Glutamatergic neuron (in vitro differentiated cells): ENCODE results near the gene MYL1. TPM values are rescaled to one million over a fixed set of nuclear protein-coding genes. Genes with fewer than 3 reads are reported as not detected.

Experiments
- DNase-seq: peaks from one replicate; pipeline ENCODE4 v3.0.0; 2022
- H3K27ac Mint-ChIP-seq: one replicate; pipeline ENCODE4 v1.8.0; 2020; ENCODE audit warnings: mild to moderate bottlenecking, mixed read lengths, inconsistent platforms; ENCODE audit not compliant: unreplicated experiment
- H3K27me3 Mint-ChIP-seq: one replicate; pipeline ENCODE4 v1.8.0; 2020; ENCODE audit warnings: mild to moderate bottlenecking, moderate library complexity, mixed read lengths, inconsistent platforms; ENCODE audit not compliant: unreplicated experiment
- H3K36me3 Mint-ChIP-seq: one replicate; pipeline ENCODE4 v1.8.0; 2020; ENCODE audit warnings: mild to moderate bottlenecking, mixed read lengths, inconsistent platforms; ENCODE audit not compliant: unreplicated experiment
- H3K4me1 Mint-ChIP-seq: one replicate; pipeline ENCODE4 v1.8.0; 2020; ENCODE audit warnings: mild to moderate bottlenecking, low read depth, mixed read lengths, inconsistent platforms; ENCODE audit not compliant: unreplicated experiment
- H3K4me3 Mint-ChIP-seq: one replicate; pipeline ENCODE4 v1.8.0; 2020; ENCODE audit warnings: mild to moderate bottlenecking, mixed read lengths, inconsistent platforms; ENCODE audit not compliant: unreplicated experiment
- H3K9me3 Mint-ChIP-seq: one replicate; pipeline ENCODE4 v1.8.0; 2020; ENCODE audit warnings: mild to moderate bottlenecking, moderate library complexity, mixed read lengths, inconsistent platforms; ENCODE audit not compliant: unreplicated experiment
- total RNA-seq: library from RNA; stranded (reverse); fragmentation: NEBNext Ultra II Directional; extraction: Animal tissue kit (Norgen Biotek cat#: 25700); gene quantifications from one replicate; pipeline ENCODE4 v1.2.1, GENCODE V29; 2021; ENCODE audit not compliant: unreplicated experiment
- TF ChIP-seq, protein P1 (sequence below): fragments of 200-600 bp; sonication (generic); IDR thresholded peaks from one replicate; pipeline ENCODE4 v1.5.0; 2021; ENCODE audit not compliant: partially characterized antibody, unreplicated experiment

MYL1 gene
- total RNA-seq, 1 donor from 2014 or later: not detected

DNA sequence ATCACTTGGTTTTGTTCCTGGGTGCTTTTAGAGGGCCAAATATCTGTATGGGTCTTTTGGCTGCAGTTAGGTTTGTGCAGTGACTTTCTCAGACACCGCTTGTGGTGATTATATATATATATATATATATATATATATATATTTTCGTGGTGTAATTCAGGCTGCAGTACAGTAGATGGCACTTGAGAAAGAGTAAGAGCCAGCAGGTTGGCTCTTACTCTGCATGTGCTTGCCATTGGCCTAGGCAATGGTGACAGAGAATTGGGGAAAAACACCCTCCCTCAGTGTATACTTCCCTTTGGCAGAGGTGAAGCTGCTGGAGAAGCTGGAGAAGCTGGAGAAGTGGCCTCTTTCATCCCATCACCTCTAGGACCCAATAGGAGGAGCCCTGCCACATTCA lies 22.2 kb upstream of the MYL1 start:
- Mint-ChIP-seq H3K4me1 (no peaks in the 10 kb centered on the region), H3K27me3 (no peaks in the 10 kb centered on the region), H3K27ac (no peak overlapping the region), H3K36me3 (no peaks in the 10 kb centered on the region), H3K4me3 (no peak overlapping the region), H3K9me3 (peaks cover 6% of the 10 kb centered on the region)
- DNase-seq: no peak
- TF ChIP-seq, protein P1, sequence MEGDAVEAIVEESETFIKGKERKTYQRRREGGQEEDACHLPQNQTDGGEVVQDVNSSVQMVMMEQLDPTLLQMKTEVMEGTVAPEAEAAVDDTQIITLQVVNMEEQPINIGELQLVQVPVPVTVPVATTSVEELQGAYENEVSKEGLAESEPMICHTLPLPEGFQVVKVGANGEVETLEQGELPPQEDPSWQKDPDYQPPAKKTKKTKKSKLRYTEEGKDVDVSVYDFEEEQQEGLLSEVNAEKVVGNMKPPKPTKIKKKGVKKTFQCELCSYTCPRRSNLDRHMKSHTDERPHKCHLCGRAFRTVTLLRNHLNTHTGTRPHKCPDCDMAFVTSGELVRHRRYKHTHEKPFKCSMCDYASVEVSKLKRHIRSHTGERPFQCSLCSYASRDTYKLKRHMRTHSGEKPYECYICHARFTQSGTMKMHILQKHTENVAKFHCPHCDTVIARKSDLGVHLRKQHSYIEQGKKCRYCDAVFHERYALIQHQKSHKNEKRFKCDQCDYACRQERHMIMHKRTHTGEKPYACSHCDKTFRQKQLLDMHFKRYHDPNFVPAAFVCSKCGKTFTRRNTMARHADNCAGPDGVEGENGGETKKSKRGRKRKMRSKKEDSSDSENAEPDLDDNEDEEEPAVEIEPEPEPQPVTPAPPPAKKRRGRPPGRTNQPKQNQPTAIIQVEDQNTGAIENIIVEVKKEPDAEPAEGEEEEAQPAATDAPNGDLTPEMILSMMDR: no peak

DNA sequence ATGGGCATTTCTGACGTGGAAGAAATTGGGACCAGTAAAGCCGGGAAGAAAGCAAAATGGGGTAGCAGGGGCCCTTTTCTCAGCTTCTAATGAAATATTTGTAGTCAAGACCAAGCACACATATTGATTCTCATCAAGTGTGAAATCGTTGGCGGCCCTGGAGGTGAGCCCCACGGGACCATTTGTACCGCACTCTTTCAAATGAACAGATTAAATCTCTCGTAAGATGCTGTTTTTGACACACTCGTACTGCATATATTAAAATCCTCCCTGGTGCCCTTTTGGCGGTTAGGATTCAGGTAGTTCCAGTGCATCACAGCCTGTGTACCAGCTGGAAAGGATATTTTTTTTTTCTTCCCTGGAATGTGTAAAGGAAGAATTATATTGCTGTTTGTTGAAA lies 9.9 kb upstream of the MYL1 start:
- Mint-ChIP-seq H3K9me3 (peaks cover 2% of the 10 kb centered on the region), H3K27ac (no peak overlapping the region), H3K27me3 (no peaks in the 10 kb centered on the region), H3K4me3 (no peak overlapping the region), H3K4me1 (peaks cover 3% of the 10 kb centered on the region), H3K36me3 (no peaks in the 10 kb centered on the region)
- peak; percentile 58 for DNase-seq
- TF ChIP-seq, protein P1: no peak

GRCh38 chr2:210324458-210324857 lies 9.5 kb upstream of the MYL1 start:
- DNase-seq: no peak
- Mint-ChIP-seq H3K27me3 (no peaks in the 10 kb centered on the region), H3K4me1 (peaks cover 3% of the 10 kb centered on the region), H3K27ac (no peak overlapping the region), H3K9me3 (peaks cover 2% of the 10 kb centered on the region), H3K4me3 (no peak overlapping the region), H3K36me3 (no peaks in the 10 kb centered on the region)
- TF ChIP-seq, protein P1: no peak

- Mint-ChIP-seq H3K27me3 (no peaks in the 10 kb centered on the region), H3K4me3 (no peak overlapping the region), H3K27ac (no peak overlapping the region), H3K4me1 (peaks cover 3% of the 10 kb centered on the region), H3K36me3 (no peaks in the 10 kb centered on the region), H3K9me3 (peaks cover 2% of the 10 kb centered on the region)
- TF ChIP-seq, protein P1: no peak
- no peak for DNase-seq
Observed at GRCh38 chr2:210323003-210323402, 8.0 kb upstream of the MYL1 start.

GRCh38 chr2:210318891-210319290 lies 3.9 kb upstream of the MYL1 start:
- H3K4me3 Mint-ChIP-seq: no peak overlapping the region
- H3K36me3 Mint-ChIP-seq: no peaks in the 10 kb centered on the region
- H3K9me3 Mint-ChIP-seq: peaks cover 2% of the 10 kb centered on the region
- no peak for DNase-seq
- H3K27ac Mint-ChIP-seq: no peak overlapping the region
- no peaks in the 10 kb centered on the region for H3K4me1 Mint-ChIP-seq
- TF ChIP-seq, protein P1: no peak
- H3K27me3 Mint-ChIP-seq: no peaks in the 10 kb centered on the region
